AML-193 (cell line): ENCODE results near the gene MYL10.

Source experiments
- DNase-seq, 2 experiments: peaks; one replicate each; lab custom pipeline; 2025; lab: John Stamatoyannopoulos, UW

The MYL10 gene

GRCh38 chr7:101629171-101629570 is at the start of gene MYL10:
MYL10 (minus strand) TSS chr7:101629296; CDS start chr7:101629118, 178 bp downstream.
- DNase-seq, result no peak

GRCh38 chr7:101678658-101679057 is 49.6 kb upstream of the MYL10 start:
- no peak for DNase-seq

GRCh38 chr7:101677797-101678479 is 48.8 kb upstream of the MYL10 start:
- no peak for DNase-seq

- no peak for DNase-seq
Measured at GRCh38 chr7:101677391-101677790, 48.3 kb upstream of the MYL10 start.

GRCh38 chr7:101676956-101677355 is 47.9 kb upstream of the MYL10 start:
- no peak for DNase-seq

- no peak for DNase-seq
Measured at GRCh38 chr7:101676062-101676598, 47.0 kb upstream of the MYL10 start.

GRCh38 chr7:101674439-101674838 is 45.3 kb upstream of the MYL10 start:
- DNase-seq, result no peak

- DNase-seq, result no peak
Measured at GRCh38 chr7:101673951-101674350, 44.9 kb upstream of the MYL10 start.

GRCh38 chr7:101673315-101673714 is 44.2 kb upstream of the MYL10 start:
- no peak for DNase-seq

GRCh38 chr7:101671371-101672356 is 42.6 kb upstream of the MYL10 start:
- no peak for DNase-seq

- DNase-seq, result no peak
Measured at GRCh38 chr7:101669307-101669706, 40.2 kb upstream of the MYL10 start.

- DNase-seq, result no peak
Measured at GRCh38 chr7:101668726-101669125, 39.6 kb upstream of the MYL10 start.

- DNase-seq, result no peak
Measured at GRCh38 chr7:101667920-101668319, 38.8 kb upstream of the MYL10 start.

- DNase-seq, result no peak
Measured at GRCh38 chr7:101667399-101667798, 38.3 kb upstream of the MYL10 start.

GRCh38 chr7:101666741-101667140 is 37.6 kb upstream of the MYL10 start:
- DNase-seq, result no peak

- DNase-seq, result no peak
Measured at GRCh38 chr7:101666293-101666692, 37.2 kb upstream of the MYL10 start.

- DNase-seq, result no peak
Measured at GRCh38 chr7:101664893-101665471, 35.9 kb upstream of the MYL10 start.

GRCh38 chr7:101664436-101664835 is 35.3 kb upstream of the MYL10 start:
- DNase-seq, result no peak

- DNase-seq, result no peak
Measured at GRCh38 chr7:101663747-101664146, 34.7 kb upstream of the MYL10 start.

- no peak for DNase-seq
Measured at GRCh38 chr7:101662447-101662998, 33.4 kb upstream of the MYL10 start.

GRCh38 chr7:101659706-101660105 is 30.6 kb upstream of the MYL10 start:
- no peak for DNase-seq

- no peak for DNase-seq
Measured at GRCh38 chr7:101657171-101657570, 28.1 kb upstream of the MYL10 start.
